NCI-H1417 treated with DMSO at 0.1 percent for 48 hours (cell line): ENCODE measurements around the gene N4BP3.

Source experiments
- DNase-seq: peaks from one replicate; lab custom pipeline; 2025; lab: John Stamatoyannopoulos, UW

N4BP3 gene

DNA sequence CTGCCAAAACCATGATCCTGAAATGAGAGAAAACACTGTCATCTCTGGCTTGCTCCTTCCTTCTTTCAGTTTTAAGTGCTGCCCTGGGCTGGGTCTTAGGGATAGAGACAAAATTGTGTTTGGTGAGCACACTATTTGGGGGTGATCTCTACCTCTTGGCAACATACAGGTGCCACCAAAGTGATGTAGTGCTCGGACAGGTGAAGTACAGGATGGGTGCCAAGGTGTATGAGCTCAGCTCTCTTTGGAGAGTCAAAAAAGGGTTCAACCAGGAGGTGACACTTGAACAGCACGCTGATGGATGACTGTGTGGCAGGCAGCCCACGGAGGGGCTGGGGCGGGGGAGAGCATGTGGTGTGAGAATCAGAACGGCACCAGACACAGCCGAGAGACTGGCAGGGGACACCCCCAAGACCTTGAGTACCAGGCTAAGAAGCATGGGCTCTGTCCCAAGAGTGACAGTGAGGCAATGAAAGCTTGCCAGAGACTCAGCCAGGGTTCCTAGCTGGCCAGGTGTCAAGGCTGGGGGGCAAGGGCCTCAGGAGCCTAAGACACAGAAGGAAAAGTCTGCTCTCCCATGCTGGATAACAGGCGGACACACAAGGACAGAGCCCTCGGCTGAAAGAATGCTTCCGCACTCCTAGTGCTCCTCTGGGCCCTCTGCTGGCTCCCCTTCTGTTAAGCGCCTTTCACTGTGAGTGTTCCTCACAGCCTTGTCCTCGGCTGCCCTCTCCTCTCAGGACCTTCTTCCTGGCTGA lies 37.8 kb downstream of the N4BP3 start:
- DNase-seq, result no peak

DNA sequence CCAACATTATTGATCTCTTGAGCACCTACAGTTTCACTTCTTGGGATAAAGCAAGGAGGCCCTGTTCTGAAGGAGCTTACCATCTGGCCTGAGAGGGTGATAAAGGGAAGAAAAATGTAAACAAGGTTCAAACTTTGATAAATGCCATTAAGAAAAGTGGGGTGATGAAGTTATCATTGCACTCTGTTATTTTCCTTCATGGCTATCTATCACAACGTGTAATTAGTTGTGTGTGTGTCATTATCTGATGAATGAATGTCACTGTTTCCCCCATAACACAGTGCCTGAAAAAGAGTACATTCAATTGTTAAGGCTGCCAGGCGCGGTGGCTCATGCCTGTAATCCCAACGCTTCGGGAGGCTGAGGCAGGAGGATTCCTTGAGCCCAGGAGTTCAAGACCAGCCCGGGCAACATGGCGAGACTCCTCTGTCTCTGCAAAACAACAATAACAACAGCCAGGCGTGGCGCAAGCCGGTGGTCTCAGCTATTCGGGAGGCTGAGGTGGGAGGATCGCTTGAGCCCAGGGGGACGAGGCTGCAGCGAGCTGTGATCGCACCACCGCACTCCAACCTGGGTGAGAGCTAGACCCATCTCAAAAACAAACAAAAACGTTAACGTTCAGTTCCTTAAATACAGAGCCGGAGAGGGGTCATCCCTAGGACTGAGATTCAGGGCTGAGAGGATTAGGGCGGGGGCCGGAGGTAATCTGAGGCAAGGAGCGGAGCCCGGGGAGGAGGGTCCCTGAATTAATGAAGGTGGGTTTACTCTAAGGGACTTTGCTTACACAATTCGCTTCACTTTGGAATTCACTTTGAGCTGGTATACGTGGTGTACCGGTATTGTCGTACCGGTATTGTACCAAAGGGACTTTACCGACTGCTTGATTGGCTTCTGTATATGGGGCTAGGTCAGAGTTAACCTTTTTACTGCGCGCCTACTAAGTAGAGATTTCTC lies 39.4 kb downstream of the N4BP3 start:
- DNase-seq, result no peak

DNA sequence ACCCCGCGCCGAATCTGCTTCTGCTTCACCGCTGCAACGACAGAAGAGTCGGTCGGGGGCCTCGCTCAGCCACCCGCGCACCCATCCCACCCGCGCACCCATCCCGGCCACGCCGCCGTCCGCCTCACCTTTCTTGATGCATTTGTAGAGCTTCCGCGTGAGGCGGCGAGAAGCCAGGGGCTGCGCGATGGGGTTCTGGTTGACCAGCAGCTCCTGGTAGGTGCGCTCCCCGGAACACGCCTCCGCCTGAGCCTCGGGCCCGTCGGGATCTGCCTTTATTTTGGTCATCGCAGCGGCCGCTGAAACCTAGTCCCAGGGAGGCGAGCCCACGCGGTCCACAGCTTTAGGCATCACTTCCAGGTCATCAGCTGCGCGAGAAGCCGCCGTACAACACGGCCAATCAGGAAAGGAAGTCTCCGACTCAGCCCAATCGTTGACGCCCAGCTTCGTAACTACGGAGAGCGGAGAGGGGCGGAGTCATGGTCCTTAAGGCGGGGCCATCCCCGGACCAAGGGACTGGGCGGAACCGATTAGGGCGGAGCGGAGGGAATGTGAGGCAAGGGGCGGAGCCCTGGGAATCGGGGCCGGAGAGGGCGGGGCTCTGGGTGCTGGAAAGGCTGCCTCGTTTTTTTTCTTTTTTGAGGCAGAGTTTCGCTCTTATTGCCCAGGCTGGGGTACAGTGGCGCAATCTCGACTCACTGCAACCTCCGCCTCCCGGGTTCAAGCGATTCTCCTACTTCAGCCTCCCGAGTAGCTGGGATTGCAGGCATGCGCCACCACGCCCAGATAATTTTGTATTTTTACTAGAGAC lies 40.4 kb downstream of the N4BP3 start, which contains the start of gene NHP2:
TSS of gene NHP2 (minus strand) at position 356 of the 811 bp plus-strand sequence. CDS start at position 288, 68 bp downstream.
- DNase-seq, result peak; percentile 81

DNA sequence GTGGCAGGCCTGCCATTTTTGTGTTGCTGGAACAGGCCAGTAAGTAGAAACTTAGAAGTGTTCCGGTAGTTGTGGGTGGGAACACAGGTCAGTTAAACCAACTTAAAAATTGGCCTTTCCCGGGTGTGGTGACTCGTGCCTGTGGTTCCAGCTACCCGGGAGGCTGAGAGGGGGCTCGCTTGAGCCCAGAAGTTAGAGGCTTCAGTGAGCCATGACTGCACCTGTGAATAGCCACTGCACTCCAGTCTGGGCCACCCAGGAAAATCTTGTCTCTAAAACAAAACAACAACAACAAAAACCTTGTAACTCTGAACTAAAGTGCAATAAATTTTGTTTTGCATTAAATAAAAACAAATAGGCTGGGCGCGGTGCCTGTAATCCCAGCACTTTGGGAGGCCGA lies 41.7 kb downstream of the N4BP3 start:
- no peak for DNase-seq

DNA sequence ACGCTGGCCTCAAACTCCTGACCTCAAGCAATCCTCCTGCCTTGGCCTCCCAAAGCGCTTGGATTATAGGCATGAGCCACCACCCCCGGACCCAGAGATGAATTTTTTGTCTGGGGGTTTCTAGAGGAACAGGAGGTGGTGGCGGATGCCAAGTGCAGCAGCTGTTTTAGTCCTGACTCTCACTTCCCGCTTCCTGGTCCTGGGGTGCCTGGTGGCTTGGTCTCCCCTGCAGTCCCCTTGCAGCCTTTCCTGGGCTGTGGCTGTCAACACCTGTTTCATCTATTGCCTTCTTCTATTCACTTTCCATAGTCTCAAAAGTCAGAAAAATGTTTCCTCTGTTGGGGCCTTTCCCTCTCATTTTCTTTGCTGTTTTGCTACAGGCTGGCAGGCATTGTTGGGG lies 46.8 kb downstream of the N4BP3 start:
- no peak for DNase-seq

DNA sequence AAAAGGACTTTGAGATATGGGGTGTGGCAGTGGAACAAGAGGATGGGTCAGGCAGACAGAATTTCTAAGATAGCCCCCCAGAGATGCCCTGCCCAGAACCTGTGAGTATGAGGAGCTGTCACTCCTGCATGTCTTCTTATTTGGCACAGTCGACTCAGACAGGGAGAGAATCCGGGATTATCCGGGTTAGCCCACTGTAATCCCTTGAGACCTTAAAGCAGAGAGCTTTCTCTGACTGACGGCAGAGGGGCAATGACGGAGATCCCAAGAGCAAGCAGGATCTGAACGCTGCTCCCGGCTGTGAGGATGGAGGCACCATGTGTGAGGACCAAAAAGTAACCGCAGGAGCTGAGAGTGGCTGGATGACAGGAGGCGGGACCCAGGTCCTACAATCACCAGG lies 49.1 kb downstream of the N4BP3 start:
- no peak for DNase-seq

DNA sequence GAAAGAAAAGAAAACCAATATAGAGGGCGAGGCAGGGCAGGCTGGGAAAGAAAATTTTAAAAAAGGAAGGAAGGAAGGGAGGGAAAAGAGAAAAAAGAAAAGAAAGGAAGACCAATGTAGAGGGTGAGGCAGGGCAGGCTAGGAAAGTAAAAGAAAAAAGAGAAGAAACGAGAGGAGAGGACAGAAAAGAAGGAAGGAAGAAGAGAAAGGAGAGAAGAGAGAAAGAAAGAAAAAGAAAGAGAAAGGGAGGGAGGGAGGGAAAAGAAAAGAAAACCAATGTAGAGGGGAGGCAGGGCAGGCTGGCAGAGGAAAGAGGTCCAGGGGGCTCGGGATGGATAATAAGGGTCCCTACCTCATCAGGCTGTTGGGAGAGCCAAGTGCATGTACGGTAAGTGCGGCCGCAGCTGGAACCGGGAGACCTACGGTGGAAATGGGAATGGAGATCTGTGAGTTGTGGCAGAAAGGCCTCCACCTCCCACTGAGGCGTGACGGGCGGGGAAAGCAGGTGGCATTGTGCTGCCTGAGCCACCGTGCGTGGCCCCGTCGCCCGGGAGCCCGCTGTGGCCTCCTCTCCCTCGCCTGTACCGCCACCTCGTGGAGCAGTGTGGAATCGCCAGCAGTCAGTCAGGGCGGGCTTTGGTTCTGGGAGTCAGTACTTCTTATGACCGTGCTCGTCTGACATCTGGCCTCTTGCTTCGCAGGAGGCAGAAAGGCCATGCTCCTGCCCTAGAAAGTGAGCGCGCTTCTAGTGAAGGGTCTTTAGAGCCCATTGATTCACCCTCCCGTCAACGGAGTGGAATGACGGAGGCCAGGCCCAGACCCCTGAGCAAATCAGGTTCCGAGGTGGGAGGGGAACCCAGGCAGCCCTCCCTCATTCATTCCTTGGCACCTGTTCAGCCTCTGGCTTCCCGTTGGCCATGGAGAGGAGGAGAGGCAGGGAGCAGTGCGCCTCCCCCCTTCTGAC lies 50.7 kb downstream of the N4BP3 start:
- DNase-seq, result peak; percentile 40

DNA sequence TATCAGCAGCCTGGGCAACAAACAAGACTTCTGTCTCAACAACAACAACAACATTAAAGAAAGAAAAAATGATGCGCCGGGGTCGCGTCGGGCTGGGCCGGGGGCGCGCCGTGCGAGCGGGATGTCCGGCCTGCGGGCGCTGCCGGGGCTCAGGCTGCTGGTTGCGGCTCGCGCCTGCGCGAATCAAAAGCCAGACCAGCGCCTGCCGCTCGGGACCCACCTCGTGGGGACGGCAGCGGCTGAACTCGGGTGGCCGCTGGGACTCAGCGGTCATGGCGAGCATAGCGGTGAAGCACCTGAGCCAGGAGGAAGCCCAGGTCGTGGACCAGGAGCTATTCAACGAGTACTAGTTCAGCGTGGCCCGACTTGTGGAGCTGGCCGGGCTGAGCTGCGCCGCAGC lies 52.2 kb downstream of the N4BP3 start:
- no peak for DNase-seq

DNA sequence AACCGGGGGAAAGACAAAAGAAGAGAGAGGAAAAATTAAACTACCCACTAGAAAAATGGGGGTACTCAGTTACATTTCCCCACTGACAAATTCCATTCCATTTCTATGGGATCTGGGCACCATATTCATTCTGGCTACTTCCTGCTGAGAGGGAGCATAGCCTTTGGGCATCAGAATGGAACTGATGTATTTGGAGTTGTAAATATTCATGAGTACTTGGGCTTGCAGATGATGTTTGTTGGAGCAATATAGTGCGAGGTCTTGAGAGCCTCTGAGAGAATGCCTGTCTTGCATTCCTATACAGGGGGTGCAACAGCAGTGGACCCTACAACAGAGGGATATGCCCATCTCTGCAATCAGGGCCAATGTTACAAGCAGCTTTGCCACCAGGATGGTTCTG lies 57.1 kb downstream of the N4BP3 start:
- no peak for DNase-seq

DNA sequence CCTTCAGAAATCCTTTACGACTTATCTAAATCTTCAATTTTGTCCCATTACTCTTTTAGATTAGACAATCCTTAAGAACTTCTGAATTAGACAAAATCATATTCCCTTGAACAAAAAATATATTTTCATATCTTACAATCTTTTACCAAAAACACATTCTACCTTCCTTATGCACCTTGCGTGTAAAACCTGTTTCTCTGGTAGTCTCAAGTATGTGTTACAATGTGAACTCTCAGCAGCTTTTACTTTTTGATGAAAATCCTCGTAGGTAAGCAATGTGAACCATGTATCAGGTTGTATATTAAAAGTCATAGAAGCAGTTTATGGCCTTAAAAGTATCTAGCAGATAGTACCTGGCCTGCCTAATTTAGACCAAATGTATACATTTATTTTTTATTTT lies 61.1 kb downstream of the N4BP3 start:
- DNase-seq, result no peak
